ENCODE results near the gene PLXNB3. TPM values are rescaled to one million over a fixed set of nuclear protein-coding genes. Genes with fewer than 3 reads are reported as not detected.

PLXNB3 gene
- total RNA-seq, 1 donor = 0.54 TPM

GRCh38 chrX:153772316-153773217, 8.5 kb downstream of the PLXNB3 start:
- DNase-seq (ENCODE audit: low read depth in 2 of 3, low spot score in 2 of 3) = no peak

- no peak for DNase-seq (ENCODE audit: low read depth in 2 of 3, low spot score in 2 of 3)
Measured at GRCh38 chrX:153773218-153773611, 9.2 kb downstream of the PLXNB3 start.

GRCh38 chrX:153773741-153774575, 9.9 kb downstream of the PLXNB3 start:
- no peak for DNase-seq (ENCODE audit: low read depth in 2 of 3, low spot score in 2 of 3)

- no peak for DNase-seq (ENCODE audit: low read depth in 2 of 3, low spot score in 2 of 3)
Measured at GRCh38 chrX:153774576-153775292, 10.7 kb downstream of the PLXNB3 start.

GRCh38 chrX:153775293-153776119, 11.5 kb downstream of the PLXNB3 start:
- DNase-seq (ENCODE audit: low read depth in 2 of 3, low spot score in 2 of 3) = no peak

GRCh38 chrX:153776120-153776599, 12.1 kb downstream of the PLXNB3 start:
- DNase-seq (ENCODE audit: low read depth in 2 of 3, low spot score in 2 of 3) = no peak

- DNase-seq (ENCODE audit: low read depth in 2 of 3, low spot score in 2 of 3) = no peak
Measured at GRCh38 chrX:153776611-153777045, 12.6 kb downstream of the PLXNB3 start.

GRCh38 chrX:153777261-153778090, 13.4 kb downstream of the PLXNB3 start:
- DNase-seq (ENCODE audit: low read depth in 2 of 3, low spot score in 2 of 3) = no peak

- no peak for DNase-seq (ENCODE audit: low read depth in 2 of 3, low spot score in 2 of 3)
Measured at GRCh38 chrX:153778181-153778580, 14.1 kb downstream of the PLXNB3 start.

GRCh38 chrX:153778684-153779101, 14.6 kb downstream of the PLXNB3 start:
- no peak for DNase-seq (ENCODE audit: low read depth in 2 of 3, low spot score in 2 of 3)

- DNase-seq (ENCODE audit: low read depth in 2 of 3, low spot score in 2 of 3) = peak in 1 of 3 donors; percentile 22
Measured at GRCh38 chrX:153779891-153780677, 16.0 kb downstream of the PLXNB3 start.

GRCh38 chrX:153780678-153781427, 16.8 kb downstream of the PLXNB3 start, which contains the start of gene SRPK3:
Gene SRPK3 (plus strand): TSS chrX:153781041. CDS start chrX:153781087, 46 bp downstream.
- DNase-seq (ENCODE audit: low read depth in 2 of 3, low spot score in 2 of 3) = no peak

GRCh38 chrX:153781428-153782047, 17.5 kb downstream of the PLXNB3 start:
- DNase-seq (ENCODE audit: low read depth in 2 of 3, low spot score in 2 of 3) = no peak

GRCh38 chrX:153782313-153782712, 18.3 kb downstream of the PLXNB3 start:
- DNase-seq (ENCODE audit: low read depth in 2 of 3, low spot score in 2 of 3) = no peak

- DNase-seq (ENCODE audit: low read depth in 2 of 3, low spot score in 2 of 3) = no peak
Measured at GRCh38 chrX:153782871-153783270, 18.8 kb downstream of the PLXNB3 start.

- no peak for DNase-seq (ENCODE audit: low read depth in 2 of 3, low spot score in 2 of 3)
Measured at GRCh38 chrX:153783378-153784013, 19.4 kb downstream of the PLXNB3 start.

Measured in hematopoietic multipotent progenitor cell (in vitro differentiated cells).